ENCODE measurements around the gene PTPN4. TPM values are rescaled to one million over a fixed set of nuclear protein-coding genes. Genes with fewer than 3 reads are reported as not detected.

The PTPN4 gene
- polyA plus RNA-seq, 1 donor from 2014 or later, result 22.0 TPM

DNA sequence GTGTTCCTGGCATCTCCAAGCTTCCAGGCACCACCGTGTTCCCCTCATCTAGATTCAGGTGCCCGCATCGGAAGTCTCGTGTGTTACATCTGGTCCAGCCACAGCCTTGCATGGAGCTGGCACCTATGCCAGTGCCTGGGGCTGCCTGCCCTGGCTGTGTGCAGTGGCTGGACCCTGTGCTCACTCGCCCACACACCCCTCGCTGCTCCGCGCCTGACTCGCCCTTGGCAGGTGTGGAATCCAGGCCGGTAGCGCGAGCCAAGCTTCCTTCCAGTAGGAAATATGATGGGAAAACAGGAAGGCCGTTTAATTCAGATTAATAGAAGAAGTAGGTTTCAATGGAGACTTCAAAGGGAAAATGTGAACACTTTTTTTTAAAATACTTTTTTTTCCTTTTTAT lies 78.0 kb downstream of the PTPN4 start:
- H3K9me3 ChIP-seq (ENCODE audit: low read length), result no peaks in the 10 kb centered on the region
- no peaks in the 10 kb centered on the region for H3F3A ChIP-seq (ENCODE audit: insufficient read depth, low read length, poor library complexity, severe bottlenecking)
- H4K20me1 ChIP-seq (ENCODE audit: insufficient read depth), result no peaks in the 10 kb centered on the region
- no peak overlapping the region for H3K27ac ChIP-seq (ENCODE audit: low read length)
- no peaks in the 10 kb centered on the region for H3K79me2 ChIP-seq (replicated peaks; ENCODE audit: insufficient read depth, low read length)
- H3K9me2 ChIP-seq (ENCODE audit: insufficient read depth, low read length), result no peaks in the 10 kb centered on the region
- H3K36me3 ChIP-seq (ENCODE audit: insufficient read depth, low read length), result no peaks in the 10 kb centered on the region
- no peaks in the 10 kb centered on the region for H3K27me3 ChIP-seq (ENCODE audit: insufficient read depth, low read depth, low read length)
- H3K4me3 ChIP-seq (ENCODE audit: low read length), result no peak overlapping the region
- H3K9ac ChIP-seq (ENCODE audit: low read length), result no peak overlapping the region
- H2AFZ ChIP-seq (ENCODE audit: low read depth, low read length), result no peak overlapping the region
- TF ChIP-seq POLR2AphosphoS5 (IDR thresholded peaks at IDR 0.05) (no peak), EP300 (conservative IDR thresholded peaks at IDR 0.05; ENCODE audit: poor library complexity, severe bottlenecking) (no peak), RAD21 (conservative IDR thresholded peaks at IDR 0.05) (no peak), SMC3 (conservative IDR thresholded peaks at IDR 0.05; ENCODE audit: poor library complexity) (no peak), EZH2 (IDR thresholded peaks at IDR 0.05; ENCODE audit: borderline replicate concordance, insufficient read depth, low read length, poor library complexity, severe bottlenecking) (no peak), TAF1 (IDR thresholded peaks at IDR 0.05; ENCODE audit: low read depth) (no peak), MXI1 (conservative IDR thresholded peaks at IDR 0.05; ENCODE audit: poor library complexity, severe bottlenecking) (no peak)
- TF ChIP-seq, protein P1, sequence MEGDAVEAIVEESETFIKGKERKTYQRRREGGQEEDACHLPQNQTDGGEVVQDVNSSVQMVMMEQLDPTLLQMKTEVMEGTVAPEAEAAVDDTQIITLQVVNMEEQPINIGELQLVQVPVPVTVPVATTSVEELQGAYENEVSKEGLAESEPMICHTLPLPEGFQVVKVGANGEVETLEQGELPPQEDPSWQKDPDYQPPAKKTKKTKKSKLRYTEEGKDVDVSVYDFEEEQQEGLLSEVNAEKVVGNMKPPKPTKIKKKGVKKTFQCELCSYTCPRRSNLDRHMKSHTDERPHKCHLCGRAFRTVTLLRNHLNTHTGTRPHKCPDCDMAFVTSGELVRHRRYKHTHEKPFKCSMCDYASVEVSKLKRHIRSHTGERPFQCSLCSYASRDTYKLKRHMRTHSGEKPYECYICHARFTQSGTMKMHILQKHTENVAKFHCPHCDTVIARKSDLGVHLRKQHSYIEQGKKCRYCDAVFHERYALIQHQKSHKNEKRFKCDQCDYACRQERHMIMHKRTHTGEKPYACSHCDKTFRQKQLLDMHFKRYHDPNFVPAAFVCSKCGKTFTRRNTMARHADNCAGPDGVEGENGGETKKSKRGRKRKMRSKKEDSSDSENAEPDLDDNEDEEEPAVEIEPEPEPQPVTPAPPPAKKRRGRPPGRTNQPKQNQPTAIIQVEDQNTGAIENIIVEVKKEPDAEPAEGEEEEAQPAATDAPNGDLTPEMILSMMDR (IDR thresholded peaks at IDR 0.05; ENCODE audit: poor library complexity, severe bottlenecking), result no peak
- TF ChIP-seq, protein P2, sequence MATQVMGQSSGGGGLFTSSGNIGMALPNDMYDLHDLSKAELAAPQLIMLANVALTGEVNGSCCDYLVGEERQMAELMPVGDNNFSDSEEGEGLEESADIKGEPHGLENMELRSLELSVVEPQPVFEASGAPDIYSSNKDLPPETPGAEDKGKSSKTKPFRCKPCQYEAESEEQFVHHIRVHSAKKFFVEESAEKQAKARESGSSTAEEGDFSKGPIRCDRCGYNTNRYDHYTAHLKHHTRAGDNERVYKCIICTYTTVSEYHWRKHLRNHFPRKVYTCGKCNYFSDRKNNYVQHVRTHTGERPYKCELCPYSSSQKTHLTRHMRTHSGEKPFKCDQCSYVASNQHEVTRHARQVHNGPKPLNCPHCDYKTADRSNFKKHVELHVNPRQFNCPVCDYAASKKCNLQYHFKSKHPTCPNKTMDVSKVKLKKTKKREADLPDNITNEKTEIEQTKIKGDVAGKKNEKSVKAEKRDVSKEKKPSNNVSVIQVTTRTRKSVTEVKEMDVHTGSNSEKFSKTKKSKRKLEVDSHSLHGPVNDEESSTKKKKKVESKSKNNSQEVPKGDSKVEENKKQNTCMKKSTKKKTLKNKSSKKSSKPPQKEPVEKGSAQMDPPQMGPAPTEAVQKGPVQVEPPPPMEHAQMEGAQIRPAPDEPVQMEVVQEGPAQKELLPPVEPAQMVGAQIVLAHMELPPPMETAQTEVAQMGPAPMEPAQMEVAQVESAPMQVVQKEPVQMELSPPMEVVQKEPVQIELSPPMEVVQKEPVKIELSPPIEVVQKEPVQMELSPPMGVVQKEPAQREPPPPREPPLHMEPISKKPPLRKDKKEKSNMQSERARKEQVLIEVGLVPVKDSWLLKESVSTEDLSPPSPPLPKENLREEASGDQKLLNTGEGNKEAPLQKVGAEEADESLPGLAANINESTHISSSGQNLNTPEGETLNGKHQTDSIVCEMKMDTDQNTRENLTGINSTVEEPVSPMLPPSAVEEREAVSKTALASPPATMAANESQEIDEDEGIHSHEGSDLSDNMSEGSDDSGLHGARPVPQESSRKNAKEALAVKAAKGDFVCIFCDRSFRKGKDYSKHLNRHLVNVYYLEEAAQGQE (IDR thresholded peaks at IDR 0.05; ENCODE audit: borderline replicate concordance), result no peak
- H3K4me2 ChIP-seq (ENCODE audit: low read length), result no peak overlapping the region

DNA sequence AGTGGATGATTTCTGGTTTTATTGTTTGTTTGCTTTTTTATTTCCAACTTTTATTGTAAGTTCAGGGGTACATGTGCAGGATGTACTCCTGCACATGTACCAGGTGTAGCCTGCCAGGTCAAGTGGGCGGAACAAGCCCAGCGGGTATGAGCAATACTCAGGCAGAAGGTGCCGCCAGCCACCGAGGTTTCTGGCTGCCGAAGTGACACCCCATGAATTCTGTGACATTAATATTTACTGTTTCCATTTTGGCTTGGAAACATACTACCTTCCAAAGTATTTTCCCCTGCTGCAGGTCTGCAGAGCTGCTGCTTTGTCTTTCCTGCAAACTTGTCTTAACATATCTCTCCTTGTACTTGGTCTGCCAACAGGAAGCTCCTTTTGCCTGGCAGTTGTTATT lies 78.5 kb downstream of the PTPN4 start:
- no peak overlapping the region for H3K9ac ChIP-seq (ENCODE audit: low read length)
- H3K4me3 ChIP-seq (ENCODE audit: low read length), result no peak overlapping the region
- H3K9me3 ChIP-seq (ENCODE audit: low read length), result no peaks in the 10 kb centered on the region
- H2AFZ ChIP-seq (ENCODE audit: low read depth, low read length), result no peak overlapping the region
- H3K36me3 ChIP-seq (ENCODE audit: insufficient read depth, low read length), result no peaks in the 10 kb centered on the region
- TF ChIP-seq EP300 (conservative IDR thresholded peaks at IDR 0.05; ENCODE audit: poor library complexity, severe bottlenecking), result no peak
- no peak for TF ChIP-seq TAF1 (IDR thresholded peaks at IDR 0.05; ENCODE audit: low read depth)
- TF ChIP-seq SMC3 (conservative IDR thresholded peaks at IDR 0.05; ENCODE audit: poor library complexity), result no peak
- TF ChIP-seq POLR2AphosphoS5 (IDR thresholded peaks at IDR 0.05), result no peak
- TF ChIP-seq EZH2 (IDR thresholded peaks at IDR 0.05; ENCODE audit: borderline replicate concordance, insufficient read depth, low read length, poor library complexity, severe bottlenecking), result no peak
- no peak overlapping the region for H3K4me2 ChIP-seq (ENCODE audit: low read length)
- H3K79me2 ChIP-seq (replicated peaks; ENCODE audit: insufficient read depth, low read length), result no peaks in the 10 kb centered on the region
- no peaks in the 10 kb centered on the region for H4K20me1 ChIP-seq (ENCODE audit: insufficient read depth)
- H3F3A ChIP-seq (ENCODE audit: insufficient read depth, low read length, poor library complexity, severe bottlenecking), result no peaks in the 10 kb centered on the region
- no peaks in the 10 kb centered on the region for H3K27me3 ChIP-seq (ENCODE audit: insufficient read depth, low read depth, low read length)
- H3K9me2 ChIP-seq (ENCODE audit: insufficient read depth, low read length), result no peaks in the 10 kb centered on the region
- no peak overlapping the region for H3K27ac ChIP-seq (ENCODE audit: low read length)

Data from neural cell (in vitro differentiated cells).